RWPE2 (cell line): Measurements from ENCODE around the gene CACNA1E.
"Not testable (repeated sequence)": the region's sequence is repeated elsewhere in the genome, so short reads cannot be mapped to it uniquely, and the experiment has no call there.

Experiments used
- ATAC-seq: fragments of 200-7000 bp; cut with Tn5 transposase; 3 replicates; pipeline ENCODE4 v1.9.1; 2021; ENCODE audit warnings: low read depth
- DNase-seq: peaks from one replicate; pipeline ENCODE4 v3.0.0-alpha.2; 2020; ENCODE audit warnings: low spot score
- H3K27ac ChIP-seq: fragments of 450-650 bp; 2 replicates; pipeline ENCODE4 v1.5.1; 2017; ENCODE audit warnings: mild to moderate bottlenecking; ENCODE audit not compliant: poor library complexity, severe bottlenecking
- H3K27me3 ChIP-seq: fragments of 250-450 bp; sonication (Bioruptor Pico); 2 replicates; pipeline ENCODE4 v1.5.1; 2021; ENCODE audit warnings: mild to moderate bottlenecking, moderate library complexity; ENCODE audit not compliant: insufficient read depth, poor library complexity, severe bottlenecking
- H3K36me3 ChIP-seq: fragments of 250-450 bp; sonication (Bioruptor Pico); 2 replicates; pipeline ENCODE4 v1.5.1; 2020; ENCODE audit warnings: low read depth, mild to moderate bottlenecking, moderate library complexity
- H3K4me1 ChIP-seq: fragments of 250-450 bp; sonication (Bioruptor Pico); 2 replicates; pipeline ENCODE4 v1.5.1; 2021; ENCODE audit warnings: mild to moderate bottlenecking, moderate library complexity; ENCODE audit not compliant: insufficient read depth, poor library complexity, severe bottlenecking
- H3K4me3 ChIP-seq: fragments of 250-450 bp; sonication (Bioruptor Pico); 2 replicates; pipeline ENCODE4 v1.5.1; 2021; ENCODE audit warnings: mild to moderate bottlenecking, moderate library complexity; ENCODE audit not compliant: severe bottlenecking
- H3K9me3 ChIP-seq: fragments of 250-450 bp; sonication (Bioruptor Pico); 2 replicates; pipeline ENCODE4 v1.5.1; 2021; ENCODE audit warnings: mild to moderate bottlenecking, moderate library complexity; ENCODE audit not compliant: severe bottlenecking
- CTCF ChIP-seq: fragments of 450-650 bp; IDR thresholded peaks from one replicate; pipeline ENCODE4 v1.5.1; 2017; ENCODE audit warnings: mild to moderate bottlenecking, moderate library complexity; ENCODE audit not compliant: poor library complexity, severe bottlenecking

CACNA1E gene

GRCh38 chr1:181849071-181849470, 365.8 kb downstream of the CACNA1E start:
- H3K27me3 ChIP-seq, result no peaks in the 10 kb centered on the region
- H3K36me3 ChIP-seq, result no peaks in the 10 kb centered on the region
- no peak overlapping the region for H3K27ac ChIP-seq
- H3K4me1 ChIP-seq, result no peaks in the 10 kb centered on the region
- no peak overlapping the region for H3K4me3 ChIP-seq
- no peak for TF ChIP-seq CTCF
- DNase-seq (no peak), ATAC-seq (no peak)
- H3K9me3 ChIP-seq, result no peaks in the 10 kb centered on the region

GRCh38 chr1:181854212-181854611, 370.9 kb downstream of the CACNA1E start:
- H3K9me3 ChIP-seq, H3K4me3 ChIP-seq, H3K27ac ChIP-seq, DNase-seq, H3K4me1 ChIP-seq, H3K36me3 ChIP-seq, ATAC-seq, H3K27me3 ChIP-seq: not testable (repeated sequence)

- DNase-seq, result no peak
- TF ChIP-seq CTCF, result no peak
- Histone ChIP-seq H3K4me1 (no peaks in the 10 kb centered on the region), H3K36me3 (no peaks in the 10 kb centered on the region), H3K27me3 (no peaks in the 10 kb centered on the region), H3K27ac (no peak overlapping the region), H3K9me3 (no peaks in the 10 kb centered on the region), H3K4me3 (no peak overlapping the region)
- no peak for ATAC-seq
These were observed 372.1 kb downstream of the CACNA1E start for GRCh38 chr1:181855380-181855779.
